Panc1 (cell line): ENCODE results near the gene PREP. TPM values are rescaled to one million over a fixed set of nuclear protein-coding genes. Genes with fewer than 3 reads are reported as not detected.
A peak's percentile ranks its signal among the peaks of the same experiment; 100 is the strongest.

Experiments
- ATAC-seq: fragments of 200-7000 bp; cut with Tn5 transposase; 2 replicates; pipeline ENCODE4 v1.9.1; 2020; ENCODE audit warnings: mild to moderate bottlenecking, moderate library complexity
- BruUV-seq: library from RNA; stranded (reverse); fragments of 400-500 nt; replicated peaks from 2 replicates; lab custom pipeline; 2021; lab: Mats Ljungman, UMichigan
- CTCF ChIA-PET: fragments of 300-600 bp; sonication (Branson Sonifier 250); formaldehyde crosslinking; loops from one replicate; lab custom pipeline; 2022; ENCODE audit warnings: antibody characterized with exemption; lab: Charles Lee
- POLR2A ChIA-PET: fragments of 300-600 bp; sonication (Branson Sonifier 250); formaldehyde crosslinking; loops from one replicate; lab custom pipeline; 2022; ENCODE audit warnings: antibody characterized with exemption; lab: Charles Lee
- DNase-seq: peaks from one replicate; pipeline ENCODE4 v3.0.0-alpha.2; 2010; ENCODE audit warnings: low read depth, low spot score
- H3K27ac ChIP-seq: 2 replicates; pipeline ENCODE4 v1.5.1; 2011; ENCODE audit warnings: mild to moderate bottlenecking, low read length, inconsistent platforms
- H3K27me3 ChIP-seq: fragments of 200-500 bp; sonication (Bioruptor generic); 2 replicates; pipeline ENCODE4 v1.6.0; 2014; ENCODE audit warnings: low read length, inconsistent platforms; ENCODE audit not compliant: control insufficient read depth, insufficient read depth
- H3K36me3 ChIP-seq: fragments of 200-500 bp; sonication (Bioruptor generic); 2 replicates; pipeline ENCODE4 v1.5.1; 2014; ENCODE audit warnings: inconsistent platforms, mild to moderate bottlenecking, low read length, moderate library complexity; ENCODE audit not compliant: control insufficient read depth, insufficient read depth
- H3K4me1 ChIP-seq: 2 replicates; pipeline ENCODE4 v1.5.1; 2011; ENCODE audit warnings: inconsistent platforms, mild to moderate bottlenecking, low read length, moderate library complexity; ENCODE audit not compliant: control insufficient read depth, insufficient read depth
- H3K4me3 ChIP-seq, 2 experiments: 2 replicates each; pipeline ENCODE4 v1.5.1; 2011 to 2012; ENCODE audit warnings: low read depth in 2 of 2, low read length in 2 of 2, mild to moderate bottlenecking in 2 of 2, inconsistent platforms in 1 of 2, moderate library complexity in 1 of 2
- H3K9me3 ChIP-seq: fragments of 200-500 bp; sonication (Bioruptor generic); 2 replicates; pipeline ENCODE4 v1.5.1; 2014; ENCODE audit warnings: low read depth, mild to moderate bottlenecking, inconsistent platforms, low read length, moderate library complexity; ENCODE audit not compliant: control insufficient read depth, insufficient read depth
- CTCF ChIP-seq: fragments of 450-650 bp; IDR thresholded peaks from 2 replicates; pipeline ENCODE4 v1.5.1; 2017; ENCODE audit warnings: mild to moderate bottlenecking
- POLR2AphosphoS5 ChIP-seq: IDR thresholded peaks from 2 replicates; pipeline ENCODE4 v1.6.1; 2012; ENCODE audit warnings: mild to moderate bottlenecking, low read depth, low read length, moderate library complexity
- REST ChIP-seq, 2 experiments: IDR thresholded peaks; 2 replicates each; pipeline ENCODE4 v1.6.1; 2011 to 2012; ENCODE audit warnings: low read depth in 2 of 2, control low read depth in 1 of 2, low read length in 1 of 2, mild to moderate bottlenecking in 1 of 2, moderate library complexity in 1 of 2; ENCODE audit not compliant: insufficient read depth in 1 of 2
- SIN3A ChIP-seq: IDR thresholded peaks from 2 replicates; pipeline ENCODE4 v1.6.1; 2012; ENCODE audit warnings: low read depth, mild to moderate bottlenecking, low read length, moderate library complexity, borderline replicate concordance; ENCODE audit not compliant: insufficient read depth
- TCF7L2 ChIP-seq: IDR thresholded peaks from 2 replicates; pipeline ENCODE4 v1.6.1; 2011; ENCODE audit warnings: mild to moderate bottlenecking, low read depth, low read length, inconsistent platforms
- in situ Hi-C: cut with HindIII; loops from 2 replicates; pipeline ENCODE4 v1.10.0; 2016; ENCODE audit warnings: low sequenced_read_pairs, low pct_unique_long_range_greater_than_20kb
- intact Hi-C: fragments of 100-400 bp; cut with micrococcal nuclease; formaldehyde crosslinking; loops from one replicate; pipeline ENCODE4 v1.10.0; 2022; ENCODE audit not compliant: unreplicated experiment
- total RNA-seq: library from RNA; stranded (reverse); gene quantifications from one replicate; pipeline ENCODE4 v1.2.1, GENCODE V29; 2021; ENCODE audit not compliant: unreplicated experiment

The PREP gene
- total RNA-seq, 1 experiment from 2014 or later = 50.4 TPM

- CTCF ChIA-PET = interaction anchor here (0.6 to 1.4 kb wide), 7 partner anchors 28 to 870 kb away, joined by 3 to 13 read pairs (median 4); partner anchors contain the start of gene PREP
- Histone ChIP-seq H3K36me3 (no peaks in the 10 kb centered on the region), H3K4me3 (no peak overlapping the region), H3K9me3 (no peaks in the 10 kb centered on the region), H3K27ac (peak overlapping the region; percentile 60), H3K4me1 (peaks cover 15% of the 10 kb centered on the region), H3K27me3 (no peaks in the 10 kb centered on the region)
- TF ChIP-seq TCF7L2 = no peak
- peak; percentile 77 for TF ChIP-seq CTCF
- intact Hi-C loops (loop anchor here (5.0 to 10.0 kb wide), 3 partner anchors 51 to 654 kb away; partner anchors contain the start of gene PRDM1), in situ Hi-C loops (no loop called here)
- POLR2A ChIA-PET = no interaction called here
- ATAC-seq (no peak), DNase-seq (no peak)
- no TSS peak for BruUV-seq
These were observed 28.3 kb upstream of the PREP start for GRCh38 chr6:105431226-105431625.

- H3K9me3 ChIP-seq = no peaks in the 10 kb centered on the region
- BruUV-seq = no TSS peak
- H3K27me3 ChIP-seq = no peaks in the 10 kb centered on the region
- CTCF ChIA-PET = interaction anchor here (0.6 to 0.9 kb wide), 2 partner anchors 645 to 797 kb away, joined by 3 to 11 read pairs; no protein-coding TSS in a partner anchor
- in situ Hi-C loops = no loop called here
- H3K4me3 ChIP-seq = no peak overlapping the region
- DNase-seq = no peak
- peak; percentile 10; the same call in 1 of the 2 replicates for ATAC-seq
- POLR2A ChIA-PET = no interaction called here
- H3K36me3 ChIP-seq = no peaks in the 10 kb centered on the region
- H3K4me1 ChIP-seq = peaks cover 15% of the 10 kb centered on the region
- intact Hi-C loops = loop anchor here (5.0 to 10.0 kb wide), 3 partner anchors 52 to 654 kb away; partner anchors contain the start of gene PRDM1
- TF ChIP-seq POLR2AphosphoS5 = no peak
- no peak for TF ChIP-seq SIN3A
- TF ChIP-seq REST (IDR thresholded peaks at IDR 0.05; ENCODE audit: insufficient read depth in 1 of 2, low read depth in 2 of 2, low read length in 1 of 2) = no peak
- TF ChIP-seq TCF7L2 = no peak
- no peak for TF ChIP-seq CTCF
- H3K27ac ChIP-seq = peak overlapping the region; percentile 60
These were observed 27.8 kb upstream of the PREP start for GRCh38 chr6:105430685-105431084.
